ENCODE results near the gene MYO9A.

GRCh38 chr15:71925145-71925544 is 192.8 kb downstream of the MYO9A start:
- no peak for TF ChIP-seq CTCF (IDR thresholded peaks at IDR 0.05)
- TF ChIP-seq POLR2A (IDR thresholded peaks at IDR 0.05), result no peak

Measured in thyroid gland (tissue), 4 donors.